ENCODE data around the gene DAPK1.

The DAPK1 gene

GRCh38 chr9:87572719-87573118 is 75.1 kb downstream of the DAPK1 start:
- no peak for DNase-seq

- no peak for DNase-seq
Measured at GRCh38 chr9:87573841-87574342, 76.2 kb downstream of the DAPK1 start.

DNA sequence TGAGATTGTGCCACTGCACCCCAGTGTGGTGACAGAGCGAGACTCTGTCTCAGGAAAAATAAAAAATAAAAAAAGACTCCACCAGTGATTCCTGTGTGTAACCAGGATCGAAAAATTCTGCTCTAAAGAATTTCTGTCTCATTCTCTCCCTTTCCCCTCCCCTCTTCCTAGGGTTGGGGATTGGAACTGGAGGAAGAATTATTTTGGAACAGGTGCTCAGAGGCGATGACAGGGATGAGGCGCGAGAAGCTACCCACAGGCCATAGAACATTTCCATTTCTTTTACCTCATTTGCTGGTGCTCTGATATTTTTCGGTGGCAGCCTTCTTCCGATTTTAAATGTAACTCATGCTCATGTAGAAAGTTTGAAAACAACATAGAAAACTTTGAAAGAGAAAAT is 80.1 kb downstream of the DAPK1 start:
- DNase-seq, result no peak

DNA sequence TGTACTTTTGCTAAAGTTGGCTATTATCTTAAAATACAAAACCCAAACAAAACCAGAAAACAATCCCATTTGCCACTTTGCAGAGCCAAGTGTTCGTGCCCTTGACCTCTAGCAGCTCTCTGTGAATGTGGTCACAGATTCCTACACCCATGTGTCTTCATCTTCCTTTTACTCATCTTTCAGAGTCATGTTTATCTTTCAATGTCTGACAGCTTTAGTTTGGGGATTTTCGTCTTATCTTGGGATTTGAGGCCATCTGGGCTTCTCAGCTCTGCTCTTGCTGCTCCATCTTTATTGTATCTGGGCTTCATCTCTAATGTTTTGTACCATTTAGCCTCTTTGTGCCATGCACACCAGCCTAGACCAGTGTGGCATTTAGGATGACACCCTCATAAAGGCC is 81.0 kb downstream of the DAPK1 start:
- DNase-seq, result no peak

DNA sequence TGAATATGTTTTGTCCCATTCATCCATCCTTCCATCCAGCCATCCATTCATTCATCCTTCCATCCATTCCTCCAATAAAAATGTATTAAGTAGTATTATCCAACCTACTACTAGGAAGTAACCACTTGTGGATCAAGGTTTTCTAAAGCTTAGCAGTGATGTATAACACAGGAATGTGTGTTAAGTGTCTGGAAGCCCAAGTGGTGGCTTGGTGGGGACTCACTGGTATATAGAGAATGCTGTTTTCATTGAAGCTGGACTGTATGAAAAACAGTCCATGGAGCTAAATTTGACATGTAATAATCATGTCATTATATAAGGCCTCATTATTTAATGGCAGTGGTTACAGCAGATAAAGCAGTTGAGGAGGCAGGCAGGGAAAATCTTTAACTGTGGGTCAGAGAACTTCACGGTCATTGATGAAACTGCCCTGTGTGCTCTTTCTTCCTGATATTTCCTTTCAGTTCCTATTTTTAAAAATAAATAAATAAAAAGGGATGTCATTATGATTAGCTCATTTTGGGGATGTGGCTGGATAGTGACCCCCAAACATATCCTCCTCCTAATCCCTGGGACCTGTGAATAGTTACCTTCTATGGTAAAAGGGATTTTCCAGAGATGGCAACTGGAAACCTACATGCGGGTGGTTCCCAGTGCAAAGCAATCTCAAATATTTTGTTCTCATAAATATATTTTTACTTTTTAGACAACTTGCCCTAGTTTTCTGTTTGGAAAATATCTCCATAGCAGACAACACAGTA is 82.3 kb downstream of the DAPK1 start:
- no peak for DNase-seq

GRCh38 chr9:87580941-87581438 is 83.3 kb downstream of the DAPK1 start:
- DNase-seq, result peak; percentile 70

GRCh38 chr9:87581513-87581912 is 83.8 kb downstream of the DAPK1 start:
- peak; percentile 59 for DNase-seq

DNA sequence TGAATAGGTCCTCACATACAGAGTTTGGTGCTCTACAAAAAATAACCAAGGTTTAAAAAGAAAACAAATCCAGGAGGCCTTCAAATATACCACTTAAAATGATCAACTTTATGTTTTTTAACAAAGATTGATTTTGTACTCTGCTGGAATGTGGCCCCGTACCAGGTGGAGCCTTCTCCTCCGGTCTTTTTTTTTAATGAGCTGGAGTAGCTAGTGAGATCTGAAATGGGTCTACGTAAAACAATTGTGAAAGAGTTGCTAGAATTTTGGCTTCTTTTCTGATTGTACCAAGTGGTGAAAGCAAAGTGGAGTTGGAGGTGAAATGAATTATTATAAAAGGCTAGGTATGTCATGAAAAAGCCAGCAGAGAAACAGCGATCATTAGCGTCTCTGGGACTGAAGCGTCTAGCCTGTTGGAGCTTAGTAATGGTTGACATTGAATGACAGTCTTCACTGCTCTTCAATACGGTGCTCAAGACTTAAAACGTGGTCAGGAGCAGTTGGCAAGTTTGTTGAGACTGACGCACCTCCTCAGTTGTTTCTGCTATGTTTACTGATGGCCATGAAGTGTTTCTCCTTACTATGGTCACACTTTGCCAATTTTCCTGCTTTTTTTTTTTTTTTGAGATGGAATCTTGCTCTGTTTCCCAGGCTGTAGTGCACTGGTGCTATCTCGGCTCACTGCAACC is 84.4 kb downstream of the DAPK1 start:
- DNase-seq, result no peak

DNA sequence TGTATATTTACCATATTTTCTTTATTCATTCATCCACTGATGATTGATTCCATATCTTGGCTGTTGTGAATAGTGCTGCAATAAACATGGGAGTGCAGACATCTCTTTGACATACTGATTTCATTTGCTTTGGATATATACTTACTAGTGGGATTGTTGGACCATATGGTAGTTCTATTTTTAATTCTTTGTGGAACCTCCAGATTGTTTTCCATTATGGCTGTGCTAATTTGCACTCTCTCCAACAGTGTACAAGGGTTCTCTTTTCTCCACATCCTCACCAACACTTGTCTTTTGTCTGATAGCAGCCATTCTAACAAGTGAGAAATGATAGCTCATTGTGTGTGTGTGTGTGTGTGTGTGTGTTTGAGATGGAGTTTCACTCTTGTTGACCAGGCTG is 86.7 kb downstream of the DAPK1 start:
- DNase-seq, result no peak

GRCh38 chr9:87585123-87585855 is 87.6 kb downstream of the DAPK1 start:
- no peak for DNase-seq

- DNase-seq, result no peak
Measured at GRCh38 chr9:87586731-87587355, 89.2 kb downstream of the DAPK1 start.

DNA sequence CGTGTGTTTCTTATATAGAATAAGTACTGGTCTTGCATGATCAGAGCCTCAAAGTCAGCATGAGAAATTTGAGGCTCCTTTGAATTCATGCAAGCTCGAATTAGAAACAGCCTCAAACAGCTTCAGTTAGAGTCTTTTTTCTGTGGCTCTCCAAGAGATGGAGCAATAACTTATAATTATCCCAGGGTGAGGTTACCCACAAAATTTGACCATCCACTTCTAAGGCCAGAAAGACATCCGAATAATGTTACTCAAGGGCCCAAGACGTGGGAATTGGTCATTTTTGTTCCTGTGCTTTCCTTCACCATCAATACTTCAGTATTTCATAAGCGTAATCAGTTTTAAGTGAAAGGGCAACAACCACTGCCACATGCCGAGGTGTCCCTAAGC is 89.7 kb downstream of the DAPK1 start:
- DNase-seq, result no peak

DNA sequence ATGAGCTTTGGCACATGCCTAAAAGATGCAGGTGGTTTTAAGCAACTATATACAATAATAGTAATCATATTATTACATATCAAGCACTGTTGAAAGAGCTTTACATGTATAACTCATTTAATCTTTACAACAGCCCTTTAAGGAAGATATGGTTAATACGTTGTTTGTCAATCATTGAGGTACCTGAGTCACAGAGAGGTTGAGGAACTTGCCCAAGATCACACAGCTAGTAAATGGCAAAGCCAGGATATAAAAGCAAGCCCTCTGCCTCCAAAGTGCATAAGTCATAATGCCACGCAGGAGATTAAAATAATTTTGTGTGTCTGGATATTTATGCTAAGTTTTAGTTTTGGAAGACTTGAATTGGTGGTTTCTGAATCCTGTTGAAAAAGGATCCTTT is 90.2 kb downstream of the DAPK1 start:
- DNase-seq, result no peak

- DNase-seq, result no peak
Measured at GRCh38 chr9:87588339-87588738, 90.7 kb downstream of the DAPK1 start.

DNA sequence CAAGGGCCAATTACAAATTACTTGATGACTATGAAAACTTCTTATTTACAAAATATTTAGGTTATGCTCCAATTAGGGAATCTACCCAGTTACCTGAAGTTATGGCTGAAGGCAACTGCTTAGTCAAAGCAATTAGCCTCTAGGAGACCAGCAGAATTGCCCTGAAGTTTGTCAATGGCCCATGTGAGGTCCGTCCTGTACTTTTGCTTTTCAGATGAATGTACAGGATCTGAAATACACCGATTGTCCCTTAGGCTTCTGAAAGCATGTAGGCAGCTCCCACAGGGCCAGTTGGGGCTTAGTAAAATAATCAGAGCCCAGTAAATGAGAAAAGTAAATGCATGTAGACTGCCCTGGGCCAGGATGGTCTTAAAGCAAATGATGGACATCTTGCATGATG is 93.3 kb downstream of the DAPK1 start:
- DNase-seq, result no peak

DNA sequence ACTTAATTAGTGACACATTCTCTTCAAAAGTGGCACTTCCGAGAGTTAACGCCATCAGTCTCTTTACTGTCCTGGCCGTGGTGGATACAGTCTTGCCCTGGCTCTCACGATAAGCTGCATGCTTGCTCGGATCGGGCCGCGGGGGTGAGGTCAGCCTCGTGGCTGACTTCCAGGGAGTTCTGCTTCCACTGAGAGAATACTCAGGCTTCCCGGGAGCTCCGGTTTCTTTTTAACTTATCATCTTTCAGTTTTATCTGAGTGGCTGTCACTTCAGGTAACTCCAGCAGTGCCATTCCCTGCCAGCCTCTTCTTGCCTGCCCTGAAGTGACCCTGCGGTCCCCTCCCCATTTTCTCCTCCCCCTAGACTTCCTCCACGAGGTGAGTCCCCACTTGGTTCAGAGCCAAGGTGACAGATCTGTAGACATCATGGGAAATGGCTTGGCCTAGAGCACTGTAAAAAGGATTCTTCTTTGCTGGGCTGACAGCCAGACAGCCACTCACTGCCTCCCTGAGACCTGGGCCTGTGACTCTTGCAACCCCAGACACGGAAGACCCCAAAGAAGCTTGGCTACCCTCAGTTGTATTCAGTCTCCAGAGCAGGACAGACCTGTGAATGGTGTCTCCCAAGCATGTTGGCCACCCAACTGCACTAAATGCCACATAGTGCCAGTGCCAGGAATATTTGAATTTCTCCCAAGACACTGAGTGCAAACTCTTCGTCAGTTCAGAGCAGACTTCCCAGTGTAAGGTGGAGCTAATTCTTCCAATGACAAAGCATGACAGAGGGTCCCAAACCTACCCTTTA is 95.1 kb downstream of the DAPK1 start:
- no peak for DNase-seq

- DNase-seq, result no peak
Measured at GRCh38 chr9:87593359-87593980, 95.8 kb downstream of the DAPK1 start.

DNA sequence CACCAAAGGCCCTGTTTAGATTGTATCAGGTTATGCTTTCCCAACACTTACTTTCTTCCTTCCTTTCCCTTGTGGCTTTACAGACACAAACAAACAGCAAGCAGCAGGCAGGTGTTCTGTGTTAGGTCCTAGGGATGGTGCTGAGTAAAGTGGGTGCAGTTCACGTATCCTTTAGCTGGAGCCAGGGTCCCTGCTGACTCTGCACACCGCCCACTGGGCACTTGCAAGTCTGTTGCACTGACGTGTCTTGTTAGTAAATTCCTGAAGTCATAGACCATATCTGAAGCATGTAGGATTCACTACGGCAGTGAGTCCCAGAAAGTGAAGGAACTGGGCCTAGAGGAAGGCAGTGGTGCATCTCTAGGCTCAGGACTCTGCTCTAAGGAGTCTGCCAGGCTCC is 96.5 kb downstream of the DAPK1 start:
- no peak for DNase-seq

- DNase-seq, result no peak
Measured at GRCh38 chr9:87594662-87595061, 97.0 kb downstream of the DAPK1 start.

GRCh38 chr9:87595610-87596009 is 97.9 kb downstream of the DAPK1 start:
- DNase-seq, result no peak

DNA sequence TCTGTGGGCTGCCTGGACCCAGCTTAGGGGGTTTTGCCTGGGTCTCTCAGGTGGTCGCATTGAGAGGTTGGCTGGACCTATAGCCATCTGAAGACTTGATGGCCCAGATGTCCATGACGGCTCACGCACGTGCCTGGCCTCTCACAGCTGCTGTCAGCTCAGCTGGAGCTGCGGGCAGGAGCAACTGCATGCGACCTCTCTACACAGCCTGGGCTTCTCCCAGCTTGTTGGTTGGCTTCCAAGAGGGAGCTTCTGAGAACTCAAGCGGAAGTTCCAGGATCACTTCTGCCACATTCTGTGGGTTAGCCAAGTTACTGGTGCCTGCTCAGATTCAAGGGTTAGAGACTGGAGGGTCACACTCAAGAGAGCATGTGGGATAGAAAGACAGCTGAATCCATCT is 99.2 kb downstream of the DAPK1 start:
- no peak for DNase-seq

All from NCI-H526 treated with DMSO at 0.1 percent for 48 hours (cell line).